IMR-90 (cell line): ENCODE results near the gene TNS3. TPM values are rescaled to one million over a fixed set of nuclear protein-coding genes. Genes with fewer than 3 reads are reported as not detected.

Experiments
- ATAC-seq: fragments of 200-7000 bp; cut with Tn5 transposase; 2 replicates; pipeline ENCODE4 v1.9.1; 2020; ENCODE audit warnings: low read depth, mild to moderate bottlenecking, moderate library complexity
- BruUV-seq: library from RNA; stranded (reverse); fragments of 400-500 nt; replicated peaks from 2 replicates; lab custom pipeline; 2021; lab: Mats Ljungman, UMichigan
- CTCF ChIA-PET: fragments of 300-600 bp; formaldehyde crosslinking; extraction: SDS; loops from one replicate; lab custom pipeline; 2021; ENCODE audit warnings: antibody characterized with exemption; lab: Yijun Ruan, JAX
- POLR2A ChIA-PET: fragments of 300-600 bp; sonication (Branson Sonifier 250); formaldehyde crosslinking; loops from one replicate; lab custom pipeline; 2022; ENCODE audit warnings: antibody characterized with exemption; ENCODE audit not compliant: unreplicated experiment; lab: Charles Lee
- DNase-seq: peaks from one replicate; pipeline ENCODE4 v3.0.0; 2013
- H2AFZ ChIP-seq: replicated peaks from 2 replicates; pipeline ENCODE3; 2013; ENCODE audit warnings: low read length, mild to moderate bottlenecking; ENCODE audit not compliant: poor library complexity
- H2AK5ac ChIP-seq: 2 replicates; pipeline ENCODE4 v1.6.1; 2013; ENCODE audit warnings: low read depth, low read length, inconsistent platforms
- H2AK9ac ChIP-seq: replicated peaks from 2 replicates; pipeline ENCODE3; 2013; ENCODE audit warnings: mild to moderate bottlenecking, low read depth, low read length, moderate library complexity; ENCODE audit not compliant: poor library complexity
- H2BK120ac ChIP-seq: 2 replicates; pipeline ENCODE4 v1.6.1; 2013; ENCODE audit warnings: low read depth, low read length, inconsistent platforms
- H2BK15ac ChIP-seq: 3 replicates; pipeline ENCODE4 v1.6.1; 2013; ENCODE audit warnings: low read depth, low read length, inconsistent platforms
- H2BK20ac ChIP-seq: 2 replicates; pipeline ENCODE4 v1.6.1; 2013; ENCODE audit warnings: low read depth, mild to moderate bottlenecking, inconsistent platforms, low read length, moderate library complexity
- H2BK5ac ChIP-seq: 2 replicates; pipeline ENCODE4 v1.6.1; 2013; ENCODE audit warnings: mild to moderate bottlenecking, low read depth, low read length, inconsistent platforms; ENCODE audit not compliant: poor library complexity, severe bottlenecking
- H3K14ac ChIP-seq: replicated peaks from 2 replicates; pipeline ENCODE4 v1.6.1; 2013; ENCODE audit warnings: low read depth, low read length, inconsistent platforms
- H3K18ac ChIP-seq: 2 replicates; pipeline ENCODE4 v1.6.1; 2013; ENCODE audit warnings: low read depth, low read length, control low read depth
- H3K23ac ChIP-seq: 2 replicates; pipeline ENCODE4 v1.6.1; 2013; ENCODE audit warnings: low read depth, low read length, inconsistent platforms
- H3K27ac ChIP-seq: 2 replicates; pipeline ENCODE4 v1.5.1; 2013; ENCODE audit warnings: mild to moderate bottlenecking, control low read depth, low read length; ENCODE audit not compliant: insufficient read depth
- H3K27me3 ChIP-seq: 2 replicates; pipeline ENCODE4 v1.6.1; 2013; ENCODE audit warnings: low read length; ENCODE audit not compliant: control insufficient read depth, insufficient read depth
- H3K36me3 ChIP-seq: 2 replicates; pipeline ENCODE4 v1.6.1; 2013; ENCODE audit warnings: low read length, mixed read lengths; ENCODE audit not compliant: control insufficient read depth, insufficient read depth
- H3K4ac ChIP-seq: 2 replicates; pipeline ENCODE4 v1.6.1; 2013; ENCODE audit warnings: low read depth, low read length, inconsistent platforms
- H3K4me1 ChIP-seq: 2 replicates; pipeline ENCODE4 v1.6.1; 2013; ENCODE audit warnings: low read length, mixed read lengths; ENCODE audit not compliant: control insufficient read depth, insufficient read depth
- H3K4me2 ChIP-seq: 2 replicates; pipeline ENCODE4 v1.6.1; 2013; ENCODE audit warnings: low read depth, mild to moderate bottlenecking, control low read depth, low read length, moderate library complexity
- H3K4me3 ChIP-seq: 2 replicates; pipeline ENCODE4 v1.5.1; 2013; ENCODE audit warnings: low read depth, mild to moderate bottlenecking, control low read depth, low read length, moderate library complexity; ENCODE audit not compliant: insufficient read depth
- H3K56ac ChIP-seq: 2 replicates; pipeline ENCODE4 v1.6.1; 2013; ENCODE audit warnings: low read length, inconsistent platforms; ENCODE audit not compliant: insufficient read depth; ENCODE audit errors: extremely low read depth
- H3K79me1 ChIP-seq, 2 experiments: 2 replicates each; pipeline ENCODE4 v1.6.1; 2013; ENCODE audit warnings: low read length in 2 of 2, inconsistent platforms in 1 of 2, low read depth in 1 of 2
- H3K9ac ChIP-seq: 2 replicates; pipeline ENCODE4 v1.6.1; 2013; ENCODE audit warnings: low read depth, low read length, control low read depth
- H3K9me1 ChIP-seq: 2 replicates; pipeline ENCODE4 v1.6.1; 2013; ENCODE audit warnings: low read length, inconsistent platforms; ENCODE audit not compliant: insufficient read depth
- H3K9me3 ChIP-seq: 2 replicates; pipeline ENCODE4 v1.6.1; 2013; ENCODE audit warnings: low read length; ENCODE audit not compliant: control insufficient read depth, insufficient read depth
- H4K20me1 ChIP-seq: 2 replicates; pipeline ENCODE4 v1.6.1; 2013; ENCODE audit warnings: low read length, inconsistent platforms; ENCODE audit not compliant: insufficient read depth
- H4K5ac ChIP-seq: 2 replicates; pipeline ENCODE4 v1.6.1; 2013; ENCODE audit warnings: mild to moderate bottlenecking, low read depth, low read length, control low read depth
- H4K8ac ChIP-seq, 2 experiments: 2 replicates each; pipeline ENCODE4 v1.6.1; 2013; ENCODE audit warnings: low read depth in 2 of 2, low read length in 2 of 2, control low read depth in 1 of 2, inconsistent platforms in 1 of 2
- H4K91ac ChIP-seq: 2 replicates; pipeline ENCODE4 v1.6.1; 2013; ENCODE audit warnings: low read depth, low read length, inconsistent platforms; ENCODE audit not compliant: insufficient read depth
- BHLHE40 ChIP-seq: fragments of 150-350 bp; IDR thresholded peaks from 2 replicates; pipeline ENCODE4 v1.6.1; 2016; ENCODE audit warnings: mild to moderate bottlenecking, low read depth, low read length
- CEBPB ChIP-seq: IDR thresholded peaks from 2 replicates; pipeline ENCODE4 v1.6.1; 2012; ENCODE audit warnings: low read depth, low read length, improper control_type of control experiment
- CHD1 ChIP-seq: IDR thresholded peaks from 2 replicates; pipeline ENCODE4 v1.6.1; 2012; ENCODE audit warnings: low read depth, low read length, improper control_type of control experiment
- MAFK ChIP-seq: IDR thresholded peaks from 2 replicates; pipeline ENCODE4 v1.6.1; 2012; ENCODE audit warnings: low read depth, low read length, improper control_type of control experiment
- MAZ ChIP-seq: IDR thresholded peaks from 2 replicates; pipeline ENCODE4 v1.6.1; 2012; ENCODE audit warnings: low read depth, mild to moderate bottlenecking, low read length, improper control_type of control experiment, moderate library complexity, borderline replicate concordance
- MXI1 ChIP-seq: IDR thresholded peaks from 2 replicates; pipeline ENCODE4 v1.6.1; 2012; ENCODE audit warnings: low read depth, mild to moderate bottlenecking, low read length, moderate library complexity, borderline replicate concordance
- NFE2L2 ChIP-seq: fragments of 150-350 bp; IDR thresholded peaks from 2 replicates; pipeline ENCODE4 v1.6.1; 2016; ENCODE audit warnings: low read depth, mild to moderate bottlenecking, low read length
- POLR2A ChIP-seq: IDR thresholded peaks from 2 replicates; pipeline ENCODE4 v1.6.1; 2012; ENCODE audit warnings: mild to moderate bottlenecking, low read depth, low read length
- RAD21 ChIP-seq: IDR thresholded peaks from 2 replicates; pipeline ENCODE4 v1.6.1; 2012; ENCODE audit warnings: low read length, improper control_type of control experiment
- RCOR1 ChIP-seq: IDR thresholded peaks from 2 replicates; pipeline ENCODE4 v1.6.1; 2012; ENCODE audit warnings: mild to moderate bottlenecking, low read length, improper control_type of control experiment; ENCODE audit not compliant: insufficient replicate concordance
- RFX5 ChIP-seq: IDR thresholded peaks from 2 replicates; pipeline ENCODE4 v1.8.0; 2012; ENCODE audit warnings: low read depth, mild to moderate bottlenecking, low read length, moderate library complexity
- SMC3 ChIP-seq: fragments of 150-350 bp; IDR thresholded peaks from 2 replicates; pipeline ENCODE4 v1.6.1; 2016; ENCODE audit warnings: low read depth, mild to moderate bottlenecking, antibody characterized with exemption, low read length, moderate library complexity
- WGBS, 2 experiments: methylation state at CpG; one replicate each; pipeline versions ENCODE4 v1.1.5 to v1.1.7; 2013; ENCODE audit warnings: missing lambda C conversion rate in 2 of 2; ENCODE audit not compliant: insufficient read length in 1 of 2; ENCODE audit errors: extremely low coverage in 2 of 2; 5-methylcytosine and 5-hydroxymethylcytosine counted together
- dilution Hi-C: fragments of 300-500 bp; cut with HindIII; formaldehyde crosslinking; loops from one replicate; pipeline ENCODE4 v1.14.3; 2018; ENCODE audit warnings: low sequenced_read_pairs; ENCODE audit not compliant: unreplicated experiment
- in situ Hi-C: fragments of 300-500 bp; cut with MboI; formaldehyde crosslinking; loops from 3 replicates; pipeline ENCODE4 v1.14.3; 2019; ENCODE audit warnings: low sequenced_read_pairs, inconsistent platforms, mixed read lengths
- intact Hi-C: fragments of 100-400 bp; cut with micrococcal nuclease; formaldehyde crosslinking; loops from 2 replicates; pipeline ENCODE4 v1.10.0; 2022
- polyA plus RNA-seq, 3 experiments: library from polyadenylated mRNA; depleted of rRNA; stranded (reverse); fragments of >200 nt; gene quantifications; 2 replicates each; pipeline ENCODE4 v1.2.3, GENCODE V29; 2012; ENCODE audit warnings: low replicate concordance in 1 of 3
- total RNA-seq: library from RNA; depleted of rRNA; stranded (reverse); fragments of >200 nt; gene quantifications from 2 replicates; pipeline ENCODE4 v1.2.3, GENCODE V29; 2012
- TF ChIP-seq, protein P1 (sequence below): fragments of 150-350 bp; IDR thresholded peaks from 2 replicates; pipeline ENCODE4 v1.6.1; 2017; ENCODE audit warnings: mild to moderate bottlenecking, antibody characterized with exemption, low read length, low read depth

Gene TNS3
- total and polyA plus RNA-seq, 2 of the 4 experiments (the other 2 are of a cell fraction), result 64.3 to 79.2 TPM

- no peak for TF ChIP-seq RCOR1
Observed at GRCh38 chr7:47415318-47416212, 166.3 kb downstream of the TNS3 start (continued).

GRCh38 chr7:47414342-47415317, 167.3 kb downstream of the TNS3 start:
- Histone ChIP-seq H3K56ac (no peak overlapping the region), H3K4me3 (no peak overlapping the region), H3K4ac (no peak overlapping the region), H3K9me3 (no peaks in the 10 kb centered on the region), H3K9ac (no peak overlapping the region), H3K79me1 (peaks cover 13 to 51% of the 10 kb centered on the region in 2 experiments; a peak in 3 of 4 replicates), H3K36me3 (peaks cover 53% of the 10 kb centered on the region), H4K91ac (no peak overlapping the region), H3K27me3 (no peaks in the 10 kb centered on the region), H3K4me2 (no peak overlapping the region), H2BK120ac (no peak overlapping the region), H2AFZ (no peak overlapping the region), H2BK15ac (no peak overlapping the region), H3K14ac (no peak overlapping the region), H2BK20ac (no peak overlapping the region), H3K23ac (no peak overlapping the region), H4K5ac (no peak overlapping the region), H4K8ac (no peak overlapping the region), H2BK5ac (no peak overlapping the region), H3K18ac (no peak overlapping the region), H3K9me1 (peaks cover 30% of the 10 kb centered on the region), H2AK9ac (peak overlapping the region; percentile 42), H4K20me1 (peaks cover 22% of the 10 kb centered on the region), H2AK5ac (no peak overlapping the region), H3K27ac (no peak overlapping the region), H3K4me1 (peaks cover 8% of the 10 kb centered on the region; the same call in 1 of the 2 replicates)
- no TSS peak for BruUV-seq
- dilution Hi-C loops (no loop called here), in situ Hi-C loops (no loop called here), intact Hi-C loops (no loop called here)
- POLR2A ChIA-PET, result no interaction called here
- DNase-seq, result no peak
- WGBS, 2 experiments, result 96% methylated on average over 4 of the region's 17 CpGs; no CpG with 5 or more reads in 1 of the 2 experiments
- no peak for ATAC-seq
- CTCF ChIA-PET, result no interaction called here
- TF ChIP-seq MAZ, result no peak
- no peak for TF ChIP-seq RFX5
- TF ChIP-seq MXI1, result no peak
- no peak for TF ChIP-seq CEBPB
- TF ChIP-seq, protein P1, sequence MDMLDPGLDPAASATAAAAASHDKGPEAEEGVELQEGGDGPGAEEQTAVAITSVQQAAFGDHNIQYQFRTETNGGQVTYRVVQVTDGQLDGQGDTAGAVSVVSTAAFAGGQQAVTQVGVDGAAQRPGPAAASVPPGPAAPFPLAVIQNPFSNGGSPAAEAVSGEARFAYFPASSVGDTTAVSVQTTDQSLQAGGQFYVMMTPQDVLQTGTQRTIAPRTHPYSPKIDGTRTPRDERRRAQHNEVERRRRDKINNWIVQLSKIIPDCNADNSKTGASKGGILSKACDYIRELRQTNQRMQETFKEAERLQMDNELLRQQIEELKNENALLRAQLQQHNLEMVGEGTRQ, result no peak
- no peak for TF ChIP-seq NFE2L2
- no peak for TF ChIP-seq CHD1
- TF ChIP-seq MAFK, result no peak
- TF ChIP-seq SMC3, result no peak
- TF ChIP-seq POLR2A, result no peak
- no peak for TF ChIP-seq RAD21
- no peak for TF ChIP-seq BHLHE40
